Measurements from ENCODE around the gene CDKN2B. TPM values are rescaled to one million over a fixed set of nuclear protein-coding genes. Genes with fewer than 3 reads are reported as not detected.

The CDKN2B gene
- total RNA-seq, 4 donors from 2014 or later, result 36.8 to 430 (median 265) TPM

GRCh38 chr9:22043928-22044327, 34.8 kb upstream of the CDKN2B start:
- Histone ChIP-seq H3K36me3 (no peaks in the 10 kb centered on the region), H3K27me3 (no peaks in the 10 kb centered on the region), H3K27ac (no peak overlapping the region), H3K9me3 (no peaks in the 10 kb centered on the region), H3K4me3 (no peak overlapping the region), H3K4me1 (peaks cover 0 to 37% (median 19%) of the 10 kb centered on the region in 4 donors)
- no peak for DNase-seq
- in situ Hi-C loops (cut with MboI; ENCODE audit: low pct_ligation_motif_present in 1 of 4, low pct_unique_long_range_greater_than_20kb in 1 of 4, low sequenced_read_pairs in 3 of 4) (loop anchor here in 1 of 4 donors (25.0 kb wide), 1 partner anchor 418 kb away; no protein-coding TSS in a partner anchor), intact Hi-C loops (cut with DNase I; ENCODE audit: low total_unique reads) (no loop called here)
- TF ChIP-seq EP300 (IDR thresholded peaks at IDR 0.05; ENCODE audit: low read depth) (no peak), POLR2AphosphoS5 (IDR thresholded peaks at IDR 0.05) (no peak), CTCF (IDR thresholded peaks at IDR 0.05) (no peak), POLR2A (IDR thresholded peaks at IDR 0.05) (no peak)
- WGBS, 2 donors (ENCODE audit: low coverage in 1 of 2), result 63 to 73% methylated on average over 3 of the region's 3 CpGs

GRCh38 chr9:22041775-22042174, 32.7 kb upstream of the CDKN2B start:
- H3K27me3 ChIP-seq, result no peaks in the 10 kb centered on the region
- H3K36me3 ChIP-seq, result no peaks in the 10 kb centered on the region
- H3K9me3 ChIP-seq, result no peaks in the 10 kb centered on the region
- peak; percentile 84 for DNase-seq
- 30 to 33% methylated on average over 1 of the region's 1 CpG for WGBS, 2 donors (ENCODE audit: low coverage in 1 of 2)
- in situ Hi-C loops (cut with MboI; ENCODE audit: low pct_ligation_motif_present in 1 of 4, low pct_unique_long_range_greater_than_20kb in 1 of 4, low sequenced_read_pairs in 3 of 4) (loop anchor here in 1 of 4 donors (25.0 kb wide), 1 partner anchor 421 kb away; no protein-coding TSS in a partner anchor), intact Hi-C loops (cut with DNase I; ENCODE audit: low total_unique reads) (no loop called here)
- H3K27ac ChIP-seq, result peak overlapping the region; percentile 60 to 78 (median 76)
- H3K4me1 ChIP-seq, result peaks cover 0 to 58% (median 30%) of the 10 kb centered on the region in 4 donors
- TF ChIP-seq POLR2AphosphoS5 (IDR thresholded peaks at IDR 0.05) (peak in 2 of 3 donors; percentile 48 to 81), CTCF (IDR thresholded peaks at IDR 0.05) (no peak), EP300 (IDR thresholded peaks at IDR 0.05; ENCODE audit: low read depth) (no peak), POLR2A (IDR thresholded peaks at IDR 0.05) (no peak)
- H3K4me3 ChIP-seq, result no peak overlapping the region

DNA sequence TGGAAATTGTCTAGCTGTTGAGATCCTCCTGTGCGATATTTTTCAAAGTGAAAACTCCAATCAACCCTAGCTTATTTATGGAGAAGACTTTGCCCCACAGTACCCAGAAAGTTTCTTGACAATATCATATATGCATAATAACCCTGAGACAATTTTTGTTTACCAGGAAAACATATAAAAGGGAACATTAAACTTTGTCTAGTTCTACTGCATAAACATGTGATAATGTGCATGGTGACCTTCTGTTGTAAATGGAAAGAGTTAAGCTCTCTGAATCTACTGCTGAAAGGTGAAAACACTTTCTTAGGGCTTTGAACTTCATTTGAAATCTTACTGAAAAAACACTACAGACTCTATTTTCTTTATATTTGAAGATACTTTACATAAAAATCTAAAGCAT, 32.2 kb upstream of the CDKN2B start:
- TF ChIP-seq CTCF (IDR thresholded peaks at IDR 0.05) (no peak), POLR2AphosphoS5 (IDR thresholded peaks at IDR 0.05) (peak in 1 of 3 donors; percentile 48)
- Histone ChIP-seq H3K4me1 (peaks cover 0 to 58% (median 30%) of the 10 kb centered on the region in 4 donors), H3K4me3 (no peak overlapping the region), H3K27ac (peak overlapping the region; percentile 60 to 78 (median 76)), H3K9me3 (no peaks in the 10 kb centered on the region), H3K36me3 (no peaks in the 10 kb centered on the region), H3K27me3 (no peaks in the 10 kb centered on the region)
- WGBS, 2 donors (ENCODE audit: low coverage in 1 of 2), result 46 to 62% methylated on average over 1 of the region's 1 CpG
- in situ Hi-C loops (cut with MboI; ENCODE audit: low pct_ligation_motif_present in 1 of 4, low pct_unique_long_range_greater_than_20kb in 1 of 4, low sequenced_read_pairs in 3 of 4) (loop anchor here in 1 of 4 donors (25.0 kb wide), 1 partner anchor 421 kb away; no protein-coding TSS in a partner anchor), intact Hi-C loops (cut with DNase I; ENCODE audit: low total_unique reads) (no loop called here)
- DNase-seq, result no peak

DNA sequence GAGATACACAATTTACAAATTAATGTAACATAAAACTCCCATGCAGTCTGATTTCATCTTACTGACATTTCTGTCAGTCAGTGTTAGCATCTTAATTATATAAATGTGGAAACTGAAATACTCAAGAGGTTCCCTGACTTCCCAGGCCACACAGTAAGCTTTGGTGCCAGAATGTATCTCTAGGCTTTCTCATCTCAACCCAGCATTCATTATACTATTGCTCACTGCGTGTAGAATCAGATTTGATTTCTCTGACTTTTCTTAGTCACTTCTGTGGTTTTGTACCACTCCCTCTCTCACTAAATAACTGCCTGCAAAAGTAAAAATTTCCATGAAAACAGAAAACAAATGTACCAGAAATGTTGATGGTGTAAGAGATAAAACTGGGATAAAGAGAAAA, 31.7 kb upstream of the CDKN2B start:
- 13 to 38% methylated on average over 1 of the region's 1 CpG for WGBS, 2 donors (ENCODE audit: low coverage in 1 of 2)
- in situ Hi-C loops (cut with MboI; ENCODE audit: low pct_ligation_motif_present in 1 of 4, low pct_unique_long_range_greater_than_20kb in 1 of 4, low sequenced_read_pairs in 3 of 4) (loop anchor here in 1 of 4 donors (25.0 kb wide), 1 partner anchor 422 kb away; no protein-coding TSS in a partner anchor), intact Hi-C loops (cut with DNase I; ENCODE audit: low total_unique reads) (no loop called here)
- H3K9me3 ChIP-seq, result no peaks in the 10 kb centered on the region
- no peaks in the 10 kb centered on the region for H3K36me3 ChIP-seq
- no peaks in the 10 kb centered on the region for H3K27me3 ChIP-seq
- peaks cover 0 to 55% (median 30%) of the 10 kb centered on the region in 4 donors for H3K4me1 ChIP-seq
- peak overlapping the region; percentile 60 to 78 (median 76) for H3K27ac ChIP-seq
- TF ChIP-seq CTCF (IDR thresholded peaks at IDR 0.05) (no peak), EP300 (IDR thresholded peaks at IDR 0.05; ENCODE audit: low read depth) (no peak), POLR2A (IDR thresholded peaks at IDR 0.05) (no peak), POLR2AphosphoS5 (IDR thresholded peaks at IDR 0.05) (no peak)
- H3K4me3 ChIP-seq, result no peak overlapping the region
- no peak for DNase-seq

Data from transverse colon (tissue), 4 donors.